Measurements from ENCODE around the gene ESAM. TPM values are rescaled to one million over a fixed set of nuclear protein-coding genes. Genes with fewer than 3 reads are reported as not detected.
"Not testable (repeated sequence)": the region's sequence is repeated elsewhere in the genome, so short reads cannot be mapped to it uniquely, and the experiment has no call there.

ESAM gene
- total RNA-seq, 1 experiment from 2014 or later, result not detected

DNA sequence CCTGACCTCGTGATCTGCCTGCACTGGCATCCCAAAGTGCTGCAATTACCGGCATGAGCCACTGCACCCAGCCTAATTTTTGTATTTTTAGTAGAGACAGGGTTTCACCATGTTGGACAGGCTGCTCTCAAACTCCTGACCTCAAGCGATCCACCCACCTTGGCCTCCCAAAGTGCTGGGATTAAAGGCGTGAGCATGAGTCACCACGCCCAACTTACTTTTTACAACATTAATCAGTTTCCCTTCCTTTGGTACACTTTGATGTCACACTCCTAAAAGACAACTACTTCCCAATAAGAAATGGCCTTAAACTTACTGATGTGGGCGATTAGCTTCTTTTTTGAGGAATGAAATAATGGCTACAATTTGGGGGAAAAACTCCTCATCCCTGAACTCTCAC is 8.9 kb upstream of the ESAM start:
- not testable (repeated sequence) for DNase-seq (ENCODE audit: low read depth)

DNA sequence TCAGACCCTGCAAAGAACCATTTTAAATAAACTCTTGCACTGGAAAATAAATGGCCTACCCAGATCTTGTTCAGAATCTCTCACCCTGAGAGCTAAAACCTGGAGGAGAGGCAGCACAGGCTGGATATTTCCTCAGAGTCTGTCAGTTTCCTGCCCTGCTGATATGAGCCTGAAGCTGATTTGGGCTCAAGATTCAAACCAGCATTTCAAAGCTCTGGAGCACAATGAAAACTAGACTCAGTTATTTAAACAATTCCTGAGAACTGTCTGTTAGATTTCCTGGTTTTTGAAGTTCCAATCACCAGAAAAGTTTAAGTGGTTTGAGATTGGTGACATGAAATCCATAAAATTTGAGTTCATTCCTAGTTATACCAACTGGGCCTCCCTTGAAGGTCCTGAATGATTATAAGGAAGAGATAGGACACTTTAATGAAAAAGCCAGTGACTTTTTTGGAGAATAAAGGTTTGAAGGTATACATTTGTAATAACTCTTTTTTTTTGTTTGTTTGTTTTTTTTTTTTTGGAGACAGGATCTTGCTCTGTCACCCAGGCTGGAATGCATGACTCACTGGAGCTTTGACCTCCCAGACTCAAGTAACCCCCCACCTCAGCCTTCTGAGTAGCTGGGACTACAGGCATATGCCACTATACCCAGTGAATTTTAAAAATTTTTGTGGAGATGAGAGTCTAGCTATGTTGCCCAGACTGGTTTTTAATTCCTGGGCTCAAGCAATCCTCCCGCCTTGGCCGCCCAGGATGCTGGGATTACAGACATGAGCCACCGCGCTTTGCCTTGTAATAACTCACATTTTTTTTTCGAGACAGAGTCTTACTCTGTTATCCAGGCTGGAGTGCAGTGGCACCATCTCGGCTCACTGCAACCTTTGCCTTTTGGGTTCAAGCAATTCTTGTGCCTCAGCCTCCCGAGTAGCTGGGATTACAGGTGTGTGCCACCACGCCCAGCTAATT is 8.0 kb upstream of the ESAM start:
- peak; percentile 62 for DNase-seq (ENCODE audit: low read depth)

DNA sequence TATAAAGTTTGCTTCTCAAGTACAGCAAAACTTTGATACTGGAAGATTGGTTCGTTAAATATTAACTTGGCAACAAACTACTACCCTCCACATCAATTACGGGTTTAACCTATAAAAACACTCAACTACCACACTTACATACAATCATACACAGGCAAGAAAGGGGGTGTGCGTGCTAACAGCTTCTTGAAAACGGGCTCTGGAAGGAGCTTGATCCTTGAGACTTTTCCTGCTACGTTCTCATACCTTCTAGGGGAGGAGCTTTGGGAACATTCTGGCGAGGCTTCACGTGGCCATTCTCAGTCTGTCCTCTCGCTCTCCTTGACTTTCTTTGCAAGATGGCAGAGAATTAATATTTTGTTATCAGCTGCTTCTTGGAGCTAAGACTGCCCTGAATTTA is 6.8 kb upstream of the ESAM start:
- DNase-seq (ENCODE audit: low read depth), result no peak

DNA sequence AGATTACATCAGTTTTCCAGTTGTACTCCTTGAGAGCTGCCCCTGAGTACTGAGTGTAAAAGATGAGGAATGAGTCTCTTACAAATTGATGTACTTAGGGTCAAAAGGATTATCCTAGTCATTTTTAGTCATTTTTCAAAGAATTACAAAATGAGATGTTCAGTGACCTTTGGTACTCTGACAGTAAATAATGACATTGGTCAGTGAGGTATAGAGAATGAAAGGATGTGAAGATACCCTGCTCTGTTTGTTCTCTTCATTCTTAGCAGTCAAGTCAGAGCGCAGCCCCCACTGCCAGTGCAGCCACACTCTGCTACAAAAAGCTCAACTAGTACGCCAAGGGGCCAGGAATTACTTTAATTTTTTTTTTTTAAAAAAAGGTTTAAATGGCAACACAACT is 4.1 kb upstream of the ESAM start:
- DNase-seq (ENCODE audit: low read depth), result no peak

DNA sequence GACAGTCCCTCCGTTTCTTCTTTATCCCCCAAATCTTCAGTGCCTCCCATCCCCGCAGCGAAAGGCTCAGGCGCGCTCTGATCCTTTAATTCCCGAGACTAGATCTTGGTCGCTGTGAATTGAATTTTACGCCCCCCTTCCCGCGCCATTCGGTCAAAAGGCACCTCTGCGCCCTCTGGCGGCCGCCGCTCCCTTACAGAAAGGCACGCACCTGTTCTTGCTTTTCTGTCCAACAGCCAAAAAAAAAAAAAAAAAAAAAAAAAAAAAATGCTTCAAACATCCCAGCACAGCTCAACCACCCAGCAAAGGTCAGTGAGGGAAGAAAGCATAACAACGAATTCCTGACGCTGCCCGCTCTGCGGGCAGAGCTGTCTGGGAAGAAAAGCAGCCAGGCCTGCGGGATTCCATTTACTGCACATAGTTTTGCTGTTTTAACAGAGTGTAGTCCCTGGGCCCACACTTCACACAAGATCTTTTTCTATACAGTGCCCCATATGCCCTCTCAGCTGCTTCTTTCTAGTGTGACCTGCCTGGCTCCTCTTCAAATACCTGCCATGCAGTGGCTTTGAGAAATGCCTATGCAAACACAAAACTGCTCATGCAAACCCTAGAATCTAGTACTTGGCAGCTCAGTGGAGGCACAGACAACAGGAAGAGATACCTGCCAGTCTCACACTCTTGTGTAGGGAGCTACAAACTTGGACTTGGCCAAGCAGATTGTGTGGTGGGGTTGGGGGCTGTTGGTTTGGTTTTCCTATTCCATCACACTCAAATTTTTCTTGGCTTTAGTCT is 1.3 kb upstream of the ESAM start:
- DNase-seq (ENCODE audit: low read depth), result peak; percentile 55

DNA sequence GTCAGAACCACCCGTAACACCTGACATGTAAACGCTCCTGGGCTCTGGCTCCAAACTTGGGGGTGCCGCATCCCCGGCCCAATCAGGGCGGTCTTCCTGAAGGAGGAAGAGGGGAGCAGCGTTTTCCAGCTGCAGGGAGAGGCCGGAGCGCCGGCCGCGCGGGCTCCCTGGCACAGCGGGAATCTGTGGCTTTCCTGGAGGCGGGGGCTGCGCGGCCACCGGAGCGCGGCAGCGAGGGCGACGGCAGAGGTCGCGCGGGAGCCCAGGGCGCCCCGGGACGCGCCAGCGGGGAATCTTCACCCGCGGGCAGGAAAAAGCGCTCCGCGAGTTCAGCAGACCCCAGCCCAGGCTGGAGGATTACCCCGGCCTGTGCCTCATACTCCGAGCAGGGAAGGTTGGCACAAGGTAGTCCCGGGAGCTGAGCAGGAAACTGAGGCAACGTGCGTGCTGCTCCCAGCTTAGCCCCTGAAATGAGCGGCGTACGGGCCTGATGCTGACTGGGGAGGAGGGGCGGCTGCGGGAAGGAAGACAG is 600 bp upstream of the ESAM start:
- no peak for DNase-seq (ENCODE audit: low read depth)

DNA sequence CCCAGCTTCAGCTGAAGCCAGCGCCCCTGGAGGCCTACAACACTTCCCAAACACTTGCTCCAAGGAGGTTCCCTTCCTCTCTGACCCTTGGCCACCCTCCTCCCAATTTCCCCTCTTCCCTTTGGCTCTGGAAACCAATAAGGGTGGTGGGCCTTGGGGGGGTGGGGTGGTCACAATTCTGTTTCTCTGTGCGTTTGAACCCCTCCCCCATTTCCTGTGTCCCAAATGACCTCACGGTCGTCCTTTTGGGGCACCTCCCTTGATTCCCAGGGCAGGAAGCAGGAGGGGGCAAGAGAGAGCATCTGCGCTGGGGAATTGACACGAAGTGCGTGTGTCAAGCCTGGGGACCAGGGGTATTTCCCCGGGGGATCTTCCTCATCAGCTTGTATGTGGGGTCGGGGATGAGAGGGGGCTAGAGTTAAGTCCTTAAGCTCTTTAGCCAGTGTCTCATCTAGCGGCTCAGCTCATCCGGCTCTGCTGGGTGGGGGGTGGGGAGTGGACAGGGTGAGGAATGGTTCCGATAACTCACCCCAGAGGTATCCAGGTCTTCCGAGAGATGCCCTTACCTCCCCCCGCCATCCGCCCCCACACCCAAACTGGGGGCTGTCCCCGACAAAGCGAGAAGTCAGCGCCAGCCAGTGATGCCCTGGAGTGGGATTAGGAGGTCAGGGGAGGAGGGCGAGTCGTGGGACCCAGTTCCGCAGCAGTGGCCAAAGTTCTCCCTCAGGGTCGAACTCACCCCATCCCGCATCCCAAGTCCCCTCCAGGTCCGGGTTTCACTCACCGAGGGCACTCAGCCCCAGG is 587 bp downstream of the ESAM start:
- no peak for DNase-seq (ENCODE audit: low read depth)

DNA sequence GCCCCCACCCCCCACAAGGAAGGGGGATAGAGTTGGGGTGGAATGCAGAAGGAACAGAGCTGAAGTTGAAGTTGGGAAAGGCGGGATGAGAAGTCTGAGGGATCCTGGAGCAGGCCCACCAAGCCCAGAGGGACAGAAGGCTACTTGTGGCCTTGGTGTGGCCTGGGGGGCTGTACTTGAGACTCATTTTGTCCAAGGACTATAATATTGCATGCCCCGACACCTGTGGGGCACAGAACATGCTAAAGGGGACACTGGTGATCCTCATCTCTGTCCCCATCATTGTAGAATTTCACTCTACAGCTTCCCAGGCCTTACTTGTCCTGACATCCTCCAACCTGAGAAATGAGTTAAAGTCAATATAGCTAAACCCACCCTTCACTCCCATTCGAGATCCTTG is 1.3 kb downstream of the ESAM start:
- DNase-seq (ENCODE audit: low read depth), result no peak

DNA sequence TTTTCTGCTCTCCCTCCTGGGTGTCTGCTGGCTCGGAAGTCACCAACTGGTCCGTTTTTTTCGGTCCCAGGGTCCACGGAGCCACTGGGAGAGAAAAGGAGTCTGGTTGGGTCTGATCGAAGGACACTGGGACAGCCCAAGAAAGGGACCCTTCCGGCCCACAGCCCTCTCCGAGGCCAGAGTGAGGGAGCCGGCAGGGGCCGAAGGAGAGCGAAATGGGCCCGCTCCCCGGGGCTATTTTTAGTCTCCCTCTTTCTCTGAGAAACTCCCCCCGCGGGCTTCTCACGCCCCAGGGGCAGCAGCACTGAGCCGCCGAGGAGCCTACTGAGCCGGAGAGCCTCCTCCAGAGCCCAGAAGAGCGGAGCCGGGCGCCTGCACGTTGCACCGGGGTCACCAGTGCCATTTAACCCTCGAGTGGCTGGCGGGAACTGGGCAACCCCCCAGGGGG is 1.9 kb downstream of the ESAM start:
- DNase-seq (ENCODE audit: low read depth), result no peak

DNA sequence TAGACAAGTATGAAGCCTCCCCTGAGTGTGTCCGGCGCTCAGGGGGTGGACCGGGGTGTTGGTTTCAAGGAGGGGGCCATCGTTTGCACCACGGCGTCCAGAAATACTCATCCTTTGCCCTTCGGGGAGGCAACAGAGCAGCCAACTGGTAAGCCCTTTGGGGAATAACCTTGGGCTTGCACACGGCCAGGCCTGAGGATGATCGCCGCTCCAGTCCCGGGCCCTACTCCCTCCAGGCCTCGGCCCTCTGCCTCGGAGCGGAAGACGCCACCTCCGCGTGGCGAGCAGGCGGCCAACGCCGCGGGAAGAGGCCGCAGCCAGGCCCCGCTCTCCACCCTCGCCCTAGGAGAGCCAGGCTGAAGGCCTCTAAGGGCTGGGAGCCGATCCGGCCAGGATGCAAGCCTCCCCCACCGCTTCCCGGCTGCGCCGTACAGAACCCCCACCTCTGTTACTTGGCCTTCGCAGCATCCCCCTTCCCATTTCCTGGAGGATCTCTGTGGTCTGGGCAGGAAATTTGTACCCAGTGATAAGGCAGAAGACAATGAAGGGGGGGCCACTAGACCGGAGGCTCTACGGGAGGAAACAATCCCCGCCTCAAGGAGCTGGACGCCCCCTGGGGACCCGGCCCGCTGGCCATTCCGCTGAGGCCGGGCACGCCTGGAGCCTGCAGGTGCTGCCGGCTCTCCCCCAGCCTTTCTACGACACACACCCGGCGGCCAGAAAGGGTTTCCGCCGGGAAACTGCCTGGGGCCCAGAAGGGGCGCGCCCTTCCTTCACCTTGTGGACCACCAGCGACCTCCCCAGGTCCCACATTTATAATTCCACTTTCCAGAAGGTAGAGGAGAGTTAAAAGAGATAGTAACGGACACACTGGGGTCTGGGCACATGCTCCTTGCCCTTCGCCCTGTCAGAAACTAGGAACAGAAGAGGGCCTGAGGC is 2.6 kb downstream of the ESAM start:
- DNase-seq (ENCODE audit: low read depth), result no peak

DNA sequence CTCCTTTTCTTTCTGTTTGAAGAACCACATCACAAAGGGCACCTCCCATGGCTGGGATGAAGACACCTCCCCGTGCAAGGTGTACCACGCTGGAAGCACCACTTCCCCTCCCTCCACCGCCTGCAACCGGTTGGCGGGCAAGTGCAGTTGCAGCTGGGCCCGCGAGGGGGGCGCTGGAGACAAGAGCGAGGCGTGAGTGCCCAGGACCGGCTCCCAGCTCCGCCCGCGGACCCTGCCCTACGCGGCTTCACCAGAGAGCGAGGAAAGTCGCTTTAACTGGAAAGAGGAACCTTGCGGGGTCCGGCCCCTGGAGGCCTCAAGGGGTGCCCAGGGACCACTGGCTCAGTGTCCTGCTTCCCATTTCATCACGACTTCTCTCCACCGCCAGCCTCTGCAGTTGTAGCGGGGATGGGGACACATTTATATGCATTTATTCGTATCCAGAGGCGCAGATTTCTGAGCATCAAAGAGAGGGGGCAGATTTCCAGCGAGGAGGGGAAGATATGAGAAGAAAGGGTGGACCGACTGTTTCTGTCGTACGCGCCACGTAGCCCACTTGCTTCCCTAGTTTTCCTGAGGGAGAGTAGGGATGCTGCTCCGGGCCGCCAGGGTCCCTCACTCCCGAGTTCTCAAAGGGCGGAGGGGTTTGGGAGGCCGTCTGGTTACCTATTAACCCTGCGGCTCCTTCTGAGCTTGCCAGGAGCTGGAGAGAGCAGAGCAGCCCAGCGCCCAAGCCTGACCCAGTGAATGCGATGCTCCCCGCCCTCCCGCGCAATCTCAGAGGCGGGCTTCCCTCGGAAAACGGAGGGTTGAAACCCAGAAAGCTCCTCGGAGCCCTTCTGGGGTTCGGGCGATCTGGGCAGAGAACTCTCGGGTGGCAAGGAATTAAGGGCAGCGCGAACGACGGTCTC is 3.5 kb downstream of the ESAM start:
- DNase-seq (ENCODE audit: low read depth), result peak; percentile 37

DNA sequence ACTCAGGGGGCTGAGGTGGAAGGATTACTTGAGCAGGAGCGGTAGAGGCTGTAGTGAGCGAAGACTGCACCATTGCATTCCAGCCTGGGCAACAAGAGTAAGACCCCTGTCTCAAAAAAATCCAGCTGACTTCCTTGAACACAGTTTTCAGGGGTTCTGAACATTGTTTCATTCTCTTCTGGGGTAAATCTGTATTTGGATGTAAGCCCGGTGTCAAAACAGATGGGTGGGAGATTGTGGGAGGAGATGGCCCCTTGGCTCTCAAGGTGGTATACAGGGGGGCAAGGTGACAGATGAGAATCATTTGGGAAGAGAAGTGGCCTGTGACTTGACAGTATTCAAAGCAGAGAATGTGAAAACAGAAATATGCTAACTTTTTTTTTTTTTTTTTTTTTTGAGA is 4.8 kb downstream of the ESAM start:
- DNase-seq (ENCODE audit: low read depth), result no peak

DNA sequence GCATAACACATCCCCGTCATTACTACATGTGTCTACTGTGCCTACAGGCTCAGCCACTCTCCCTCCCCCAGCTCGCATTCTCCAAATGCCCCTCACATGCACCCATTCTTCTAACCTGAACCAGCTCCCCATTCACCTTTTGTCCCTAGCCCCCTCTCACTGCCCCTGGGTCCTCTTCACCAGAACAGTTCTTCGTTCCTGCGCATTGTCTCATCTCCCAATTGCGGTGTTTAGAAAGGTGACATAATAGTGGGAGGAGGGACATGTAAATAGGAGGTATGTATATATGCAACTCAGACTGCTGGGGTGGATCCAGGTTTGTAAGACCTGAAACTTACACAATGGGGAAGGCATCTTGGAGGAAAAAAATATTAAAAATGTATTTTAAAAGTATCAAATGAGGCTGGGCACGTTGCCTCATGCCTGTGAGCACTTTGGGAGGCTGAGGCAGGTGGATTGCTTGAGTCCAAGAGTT is 5.3 kb downstream of the ESAM start:
- DNase-seq (ENCODE audit: low read depth), result no peak

DNA sequence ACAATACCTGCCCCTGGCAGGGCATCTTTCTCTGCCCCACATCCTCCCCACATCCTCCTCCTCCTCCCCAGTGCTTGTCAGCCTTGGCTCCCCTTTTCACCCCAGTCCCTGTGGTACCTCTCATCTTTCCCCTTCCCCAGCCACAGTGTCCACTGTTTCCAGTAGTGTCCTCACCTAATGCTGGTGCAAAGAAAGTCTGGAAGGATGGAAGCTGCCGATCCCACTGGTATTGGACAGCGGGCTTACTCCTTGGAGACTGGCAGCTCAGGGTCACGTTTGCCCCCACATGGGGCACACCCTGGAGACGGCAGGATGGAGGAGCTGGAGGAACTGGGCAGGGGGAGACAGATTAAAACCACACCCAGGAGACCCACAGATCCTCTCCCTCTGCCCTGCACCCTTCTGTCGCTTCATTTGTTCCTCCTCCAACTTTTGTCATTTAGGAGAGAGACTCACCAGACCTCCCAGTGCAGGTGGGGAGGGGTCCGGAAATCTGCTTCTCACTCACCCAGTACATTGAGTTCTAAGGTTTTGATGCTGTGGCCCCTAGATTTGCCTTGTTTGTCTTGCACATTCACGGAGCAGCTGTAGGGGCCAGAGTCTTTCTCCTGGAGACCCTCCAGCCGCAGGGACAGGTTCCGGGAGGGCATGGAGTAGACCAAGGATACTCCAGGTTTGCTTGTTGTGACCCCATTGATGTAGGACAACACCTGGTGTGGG is 5.9 kb downstream of the ESAM start:
- no peak for DNase-seq (ENCODE audit: low read depth)

DNA sequence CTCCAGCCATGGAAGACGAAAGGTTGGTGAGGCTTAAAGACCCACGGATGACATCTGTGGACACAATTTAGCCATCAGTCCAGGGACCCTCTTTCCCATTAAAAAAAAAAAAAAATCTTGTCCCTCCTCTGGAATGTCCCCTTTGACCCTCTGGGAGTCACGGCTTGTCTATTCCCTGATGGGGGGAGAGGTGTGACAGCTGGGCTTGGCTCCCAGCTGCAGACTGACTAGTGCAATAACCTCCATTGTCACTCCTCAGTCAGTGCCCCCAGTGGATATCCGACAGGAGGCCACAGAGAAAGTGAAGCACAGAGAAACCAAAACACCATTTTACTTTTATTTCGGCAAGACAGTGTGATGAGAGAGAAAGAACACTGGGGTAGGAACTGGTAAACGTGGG is 7.4 kb downstream of the ESAM start:
- no peak for DNase-seq (ENCODE audit: low read depth)

DNA sequence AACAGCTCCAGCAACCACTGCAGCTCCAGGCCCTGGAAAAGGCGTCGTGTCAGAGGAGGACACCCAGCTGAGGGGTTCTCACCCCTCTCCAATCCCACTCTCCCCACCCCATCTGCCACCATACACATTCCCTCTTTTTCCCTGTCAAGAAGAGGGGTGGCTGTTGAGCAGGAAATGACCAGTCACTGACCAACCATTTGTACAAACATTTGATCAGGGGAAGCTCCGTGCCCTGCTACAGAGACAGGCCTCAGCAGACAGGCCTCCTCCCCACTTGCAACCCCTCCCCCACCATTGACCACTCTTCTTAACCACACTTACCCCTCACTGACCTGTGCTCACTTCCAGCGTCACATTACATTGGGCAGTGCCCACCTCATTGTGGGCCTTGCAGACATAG is 7.8 kb downstream of the ESAM start:
- DNase-seq (ENCODE audit: low read depth), result no peak

DNA sequence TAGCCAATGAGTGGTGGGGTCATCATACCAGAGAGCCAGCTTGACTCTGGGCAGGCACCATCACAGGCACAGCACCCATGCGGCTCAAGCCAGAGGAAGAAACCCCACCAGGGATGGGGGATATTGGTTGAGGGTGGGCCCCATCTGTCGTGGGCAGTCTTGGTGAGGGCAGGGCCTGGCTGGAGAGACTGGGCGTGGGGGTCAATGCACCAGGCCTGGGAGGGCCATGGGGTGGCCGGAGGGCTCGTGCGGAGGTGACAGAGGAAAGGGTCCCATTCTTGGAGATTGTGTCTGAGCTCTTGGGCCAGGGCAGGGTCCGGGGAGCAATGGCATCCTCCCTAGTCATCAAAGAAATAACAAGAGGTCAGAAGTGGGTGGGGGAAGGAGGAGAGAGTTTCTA is 8.5 kb downstream of the ESAM start:
- no peak for DNase-seq (ENCODE audit: low read depth)

DNA sequence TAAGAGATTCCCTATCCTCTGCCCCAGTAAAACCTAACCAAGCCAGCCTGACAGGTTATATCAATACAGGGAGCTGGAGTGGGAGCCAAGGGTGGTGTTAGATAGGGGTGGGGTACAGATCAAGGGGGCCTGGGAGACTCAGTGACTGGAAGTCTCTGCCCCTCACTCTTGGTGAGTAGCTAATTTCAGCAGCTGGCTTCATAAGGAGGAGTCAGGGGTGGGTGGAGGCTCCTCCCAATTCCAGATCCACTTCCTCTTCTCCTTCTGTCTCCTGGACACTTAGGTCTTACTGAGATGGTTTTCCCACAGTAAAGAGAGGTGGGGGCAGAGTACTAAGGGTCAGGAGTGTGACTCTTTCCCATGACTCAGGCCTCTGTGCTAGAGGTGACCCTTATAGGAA is 8.9 kb downstream of the ESAM start:
- DNase-seq (ENCODE audit: low read depth), result no peak
